Activated naive CD8-positive, alpha-beta T cell treated with anti-CD3 and anti-CD28 coated beads, Interleukin-2, amount 10 ng/mL, durations not matched to agents 7 days and 5 days (primary cell): ENCODE results near the gene MMEL1. TPM values are rescaled to one million over a fixed set of nuclear protein-coding genes. Genes with fewer than 3 reads are reported as not detected.
A peak's percentile ranks its signal among the peaks of the same experiment; 100 is the strongest.

ENCODE experiments used
- ATAC-seq: fragments of 150-1000 bp; cut with Tn5 transposase; one replicate; pipeline ENCODE4 v1.10.0; 2021; ENCODE audit warnings: low read depth, moderate library complexity
- POLR2A ChIA-PET: fragments of 350-600 bp; sonication (Branson Sonifier 250); formaldehyde crosslinking; loops from one replicate; lab custom pipeline; 2021; ENCODE audit warnings: antibody characterized with exemption; lab: Charles Lee
- DNase-seq: peaks from one replicate; pipeline ENCODE4 v3.0.0; 2021
- H3K27ac Mint-ChIP-seq: one replicate; pipeline ENCODE4 v1.8.0; 2022; ENCODE audit warnings: mild to moderate bottlenecking, mixed read lengths
- H3K27me3 Mint-ChIP-seq: one replicate; pipeline ENCODE4 v1.8.0; 2022; ENCODE audit warnings: mild to moderate bottlenecking, moderate library complexity, mixed read lengths
- H3K36me3 Mint-ChIP-seq: one replicate; pipeline ENCODE4 v1.8.0; 2021; ENCODE audit warnings: mild to moderate bottlenecking, mixed read lengths
- H3K4me1 Mint-ChIP-seq: one replicate; pipeline ENCODE4 v1.8.0; 2021; ENCODE audit warnings: mixed read lengths
- H3K4me3 Mint-ChIP-seq: one replicate; pipeline ENCODE4 v1.8.0; 2022; ENCODE audit warnings: mild to moderate bottlenecking, moderate library complexity, mixed read lengths
- H3K9me3 Mint-ChIP-seq: one replicate; pipeline ENCODE4 v1.8.0; 2021; ENCODE audit warnings: mixed read lengths
- total RNA-seq, 2 experiments: library from RNA; stranded (reverse); gene quantifications; one replicate each; pipeline ENCODE4 v1.2.3, GENCODE V29; 2021

Gene MMEL1
- total RNA-seq, 2 experiments from 2014 or later: 3.0 to 4.1 TPM

DNA sequence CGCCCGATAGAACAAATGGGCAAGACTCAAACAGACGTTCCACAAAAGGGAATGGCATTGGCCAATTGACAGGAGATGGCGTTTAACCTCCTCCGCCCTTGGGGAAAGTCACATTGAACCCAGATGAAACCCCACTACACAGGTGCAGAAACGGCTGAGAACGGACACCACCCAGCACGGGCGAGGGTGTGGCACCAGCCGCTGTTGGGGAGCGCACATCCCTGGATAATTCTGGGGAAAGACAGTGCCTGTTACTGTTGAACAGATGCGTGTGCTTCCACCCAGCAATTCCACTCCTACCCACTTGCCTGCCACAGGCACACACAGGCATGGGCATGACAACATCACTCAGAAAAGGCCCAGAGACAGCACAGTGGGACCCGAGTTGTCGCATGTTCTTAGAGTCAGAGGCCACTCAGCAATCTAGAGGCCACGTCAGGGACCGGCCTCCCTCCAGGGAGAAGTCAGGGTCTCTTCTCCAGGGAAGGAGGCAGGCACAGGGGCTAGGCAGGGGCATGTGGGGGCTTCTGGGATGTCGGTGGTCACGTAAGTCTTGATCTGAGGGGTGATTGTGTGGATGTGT lies 31.0 kb downstream of the MMEL1 start:
- ATAC-seq: no peak
- no peaks in the 10 kb centered on the region for H3K36me3 Mint-ChIP-seq
- POLR2A ChIA-PET: no interaction called here
- H3K27me3 Mint-ChIP-seq: peaks cover 3% of the 10 kb centered on the region
- no peak for DNase-seq
- no peaks in the 10 kb centered on the region for H3K4me1 Mint-ChIP-seq
- no peak overlapping the region for H3K27ac Mint-ChIP-seq
- no peaks in the 10 kb centered on the region for H3K9me3 Mint-ChIP-seq
- H3K4me3 Mint-ChIP-seq: no peak overlapping the region

DNA sequence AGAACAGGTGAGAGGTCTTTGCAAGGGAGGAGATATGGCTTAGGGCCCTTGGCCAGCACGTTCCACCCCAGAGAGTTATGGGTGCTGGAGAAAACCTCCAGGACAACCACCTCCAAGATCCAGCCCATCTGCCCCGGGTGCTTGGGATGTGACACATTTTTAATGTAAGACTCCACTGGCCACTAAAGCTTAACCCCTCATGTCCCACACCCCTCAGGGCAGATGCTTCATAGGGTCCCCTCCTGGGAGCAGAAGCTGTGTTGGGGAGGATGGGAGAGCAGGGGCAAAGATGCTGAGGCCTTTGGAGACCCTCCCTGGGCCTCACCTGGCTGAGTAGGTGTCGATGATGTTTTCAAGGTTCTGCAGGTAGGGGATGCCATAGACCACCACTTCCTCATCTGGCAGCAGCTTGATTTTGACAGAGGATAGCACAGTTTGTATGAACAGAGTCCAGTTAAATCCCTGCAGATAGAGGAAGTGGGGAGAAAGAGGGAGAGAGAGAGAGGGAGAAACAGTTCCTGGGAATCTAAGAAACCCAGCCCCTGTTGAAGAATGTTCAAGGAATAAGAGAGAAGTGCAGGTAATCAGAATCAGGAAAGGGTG lies 34.4 kb downstream of the MMEL1 start:
- ATAC-seq: no peak
- POLR2A ChIA-PET: interaction anchor here (1.4 kb wide), 1 partner anchor 12 kb away, joined by 4 read pairs; the partner anchor contains the start of gene PRXL2B
- no peak overlapping the region for H3K4me3 Mint-ChIP-seq
- peaks cover 3% of the 10 kb centered on the region for H3K27me3 Mint-ChIP-seq
- H3K27ac Mint-ChIP-seq: no peak overlapping the region
- no peaks in the 10 kb centered on the region for H3K36me3 Mint-ChIP-seq
- no peak for DNase-seq
- H3K9me3 Mint-ChIP-seq: no peaks in the 10 kb centered on the region
- H3K4me1 Mint-ChIP-seq: no peaks in the 10 kb centered on the region

DNA sequence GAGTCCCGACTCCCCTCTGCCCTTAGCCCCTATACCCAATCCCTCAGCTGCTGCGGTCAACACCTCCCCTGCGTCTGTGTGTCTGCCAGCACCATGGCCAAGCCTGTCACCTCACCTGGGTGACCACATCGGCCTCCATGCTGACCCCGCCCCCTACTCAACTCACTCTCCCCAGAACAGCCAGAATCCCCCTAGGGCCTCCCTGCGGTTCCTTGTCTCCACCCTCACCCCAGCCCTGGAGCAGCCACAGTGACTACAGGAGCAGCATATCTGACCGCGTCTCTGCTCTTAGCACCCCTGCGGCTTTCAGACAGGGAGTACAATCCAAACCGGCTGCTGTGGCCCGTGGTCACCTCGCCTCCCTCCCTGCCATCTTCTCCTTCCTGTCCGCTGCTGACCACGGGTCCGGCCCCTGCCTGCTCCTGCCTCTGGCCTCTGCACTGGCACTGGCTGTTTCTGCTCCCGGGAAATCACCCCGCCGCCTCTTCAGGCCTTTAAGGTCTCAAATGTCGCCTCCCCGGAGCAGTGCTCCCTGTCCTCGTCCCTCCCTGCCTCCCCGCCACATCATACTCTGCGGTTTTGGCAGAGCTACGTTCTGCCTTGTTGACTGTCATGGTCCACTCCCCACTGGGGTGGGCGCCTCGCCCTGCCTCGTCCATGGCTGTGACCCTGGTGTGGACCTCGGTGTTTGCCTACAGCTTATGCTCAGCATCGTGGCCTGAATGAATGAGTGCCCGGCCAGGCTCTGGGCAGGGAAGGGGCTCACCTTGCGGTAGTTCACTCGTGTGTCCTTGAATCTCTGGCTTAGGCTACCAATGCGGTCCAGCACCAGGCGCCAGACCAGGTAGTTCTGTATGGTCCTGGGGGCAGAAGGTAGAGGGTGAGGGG lies 35.1 kb downstream of the MMEL1 start:
- POLR2A ChIA-PET: interaction anchor here (1.4 kb wide), 1 partner anchor 11 kb away, joined by 4 read pairs; the partner anchor contains the start of gene PRXL2B
- no peak overlapping the region for H3K27ac Mint-ChIP-seq
- DNase-seq (no peak), ATAC-seq (no peak)
- H3K9me3 Mint-ChIP-seq: no peaks in the 10 kb centered on the region
- H3K4me1 Mint-ChIP-seq: peaks cover 2% of the 10 kb centered on the region
- no peak overlapping the region for H3K4me3 Mint-ChIP-seq
- no peaks in the 10 kb centered on the region for H3K36me3 Mint-ChIP-seq
- H3K27me3 Mint-ChIP-seq: peaks cover under 1% of the 10 kb centered on the region

DNA sequence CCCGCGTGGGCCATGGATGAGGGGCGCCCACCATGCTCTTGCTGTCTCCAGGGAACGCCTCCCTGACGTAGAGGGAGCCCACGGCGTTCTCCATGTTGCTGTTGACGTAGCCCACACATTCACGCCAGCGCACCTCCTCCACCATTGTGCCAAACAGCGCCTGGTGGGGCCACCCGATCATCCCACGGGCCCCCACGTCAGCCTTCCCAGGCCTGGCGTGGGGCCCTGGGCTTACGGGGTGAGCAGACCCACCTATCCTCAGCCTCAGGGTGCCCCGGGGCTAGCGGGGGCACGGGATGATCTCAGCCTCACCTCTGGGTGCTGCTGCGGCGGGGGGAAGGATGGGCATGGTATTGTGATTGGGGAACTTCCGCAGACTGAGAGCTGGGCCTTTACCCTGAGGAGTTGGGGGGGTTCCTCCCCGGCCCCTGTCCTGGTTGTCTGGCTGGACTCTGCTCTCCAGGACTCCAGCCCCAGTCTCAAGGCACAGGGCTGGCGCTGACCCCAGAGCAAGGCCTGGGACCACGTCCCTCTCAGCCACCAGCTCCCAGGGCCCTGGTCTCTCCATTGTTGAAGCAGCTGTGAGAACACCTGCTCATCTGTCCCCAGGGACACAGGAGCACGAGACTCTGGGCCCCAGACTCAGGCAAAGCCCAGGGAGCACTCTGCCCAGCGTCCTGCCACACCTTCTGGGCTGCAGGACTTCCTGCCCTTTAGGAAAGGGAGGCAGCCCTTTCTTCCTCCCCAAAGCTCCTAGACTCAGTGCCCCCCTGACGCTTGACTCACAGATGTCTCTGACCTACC lies 36.1 kb downstream of the MMEL1 start:
- H3K27me3 Mint-ChIP-seq: no peaks in the 10 kb centered on the region
- POLR2A ChIA-PET: interaction anchor here (1.6 kb wide), 1 partner anchor 9 kb away, joined by 3 read pairs; no protein-coding TSS in a partner anchor
- ATAC-seq (no peak), DNase-seq (no peak)
- no peaks in the 10 kb centered on the region for H3K36me3 Mint-ChIP-seq
- no peaks in the 10 kb centered on the region for H3K9me3 Mint-ChIP-seq
- H3K27ac Mint-ChIP-seq: no peak overlapping the region
- no peak overlapping the region for H3K4me3 Mint-ChIP-seq
- H3K4me1 Mint-ChIP-seq: peaks cover 3% of the 10 kb centered on the region

DNA sequence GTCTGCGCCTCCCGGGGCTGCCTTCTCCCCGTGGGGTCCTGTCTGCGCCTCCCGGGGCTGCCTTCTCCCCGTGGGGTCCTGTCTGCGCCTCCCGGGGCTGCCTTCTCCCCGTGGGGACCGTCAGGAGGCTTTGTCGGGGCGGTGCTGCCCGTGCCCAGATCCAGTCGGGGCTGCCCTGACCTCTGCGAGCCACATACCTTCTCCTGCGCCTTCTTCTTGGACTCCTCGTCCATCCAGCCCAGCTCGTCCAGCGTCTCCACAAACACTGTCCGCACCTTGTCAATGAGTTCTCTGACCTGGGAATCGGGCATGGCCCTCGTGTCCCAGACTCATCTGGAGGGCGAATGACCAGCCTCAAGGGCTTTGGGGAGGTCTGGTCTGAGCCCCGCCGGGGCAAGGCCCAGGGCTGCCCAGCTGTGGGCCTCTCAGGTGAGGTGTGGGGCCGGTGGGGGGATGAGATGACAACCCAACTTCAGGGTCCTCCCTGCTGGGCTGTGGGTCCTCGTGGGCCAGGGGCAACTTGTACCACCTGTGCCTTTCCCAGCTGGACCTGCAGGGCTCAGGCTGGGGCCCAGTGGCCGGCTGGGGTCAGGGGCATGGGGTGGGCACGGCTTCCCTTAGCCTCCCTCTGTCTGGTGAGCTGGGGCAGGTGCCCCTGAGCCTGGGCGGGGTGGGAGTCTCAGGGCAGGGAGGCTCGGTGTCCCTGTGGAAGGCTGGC lies 36.8 kb downstream of the MMEL1 start:
- Mint-ChIP-seq H3K9me3 (no peaks in the 10 kb centered on the region), H3K27ac (peak overlapping the region; percentile 51), H3K36me3 (no peaks in the 10 kb centered on the region), H3K4me1 (peaks cover 3% of the 10 kb centered on the region), H3K27me3 (no peaks in the 10 kb centered on the region), H3K4me3 (no peak overlapping the region)
- DNase-seq (no peak), ATAC-seq (no peak)
- POLR2A ChIA-PET: interaction anchor here (1.6 kb wide), 1 partner anchor 8 kb away, joined by 3 read pairs; no protein-coding TSS in a partner anchor

DNA sequence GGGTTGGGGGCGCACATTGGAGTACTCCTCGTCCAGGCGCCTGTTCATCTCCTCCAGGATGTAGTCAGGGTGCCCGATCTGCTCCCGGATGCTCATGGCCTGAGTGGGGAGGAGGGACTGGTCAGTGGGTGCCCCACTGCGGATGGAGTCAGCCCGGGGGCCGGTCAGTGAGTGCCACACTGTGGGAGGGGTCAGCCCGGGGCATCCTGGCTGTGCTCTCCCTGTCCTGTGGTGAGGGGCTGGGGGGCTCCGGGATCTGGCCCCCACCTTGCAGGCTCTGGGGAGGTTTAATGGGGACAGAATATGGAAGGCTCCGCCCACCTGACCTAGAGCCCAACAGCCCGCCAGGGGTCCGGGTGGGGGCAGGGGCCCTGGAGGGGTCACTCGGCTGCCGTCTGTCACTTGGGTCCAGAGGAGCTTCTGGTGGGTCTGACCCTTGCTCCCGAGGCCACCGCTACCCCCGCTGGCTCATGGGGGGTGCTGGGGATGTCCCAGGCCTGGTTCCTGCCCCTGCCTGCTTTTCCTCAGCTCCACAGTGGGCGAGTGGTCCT lies 37.5 kb downstream of the MMEL1 start:
- H3K36me3 Mint-ChIP-seq: no peaks in the 10 kb centered on the region
- peaks cover 3% of the 10 kb centered on the region for H3K4me1 Mint-ChIP-seq
- H3K4me3 Mint-ChIP-seq: no peak overlapping the region
- H3K27me3 Mint-ChIP-seq: no peaks in the 10 kb centered on the region
- POLR2A ChIA-PET: interaction anchor here (1.0 kb wide), 1 partner anchor 47 kb away, joined by 3 read pairs; no protein-coding TSS in a partner anchor
- H3K27ac Mint-ChIP-seq: no peak overlapping the region
- no peaks in the 10 kb centered on the region for H3K9me3 Mint-ChIP-seq
- ATAC-seq: no peak
- DNase-seq: no peak

DNA sequence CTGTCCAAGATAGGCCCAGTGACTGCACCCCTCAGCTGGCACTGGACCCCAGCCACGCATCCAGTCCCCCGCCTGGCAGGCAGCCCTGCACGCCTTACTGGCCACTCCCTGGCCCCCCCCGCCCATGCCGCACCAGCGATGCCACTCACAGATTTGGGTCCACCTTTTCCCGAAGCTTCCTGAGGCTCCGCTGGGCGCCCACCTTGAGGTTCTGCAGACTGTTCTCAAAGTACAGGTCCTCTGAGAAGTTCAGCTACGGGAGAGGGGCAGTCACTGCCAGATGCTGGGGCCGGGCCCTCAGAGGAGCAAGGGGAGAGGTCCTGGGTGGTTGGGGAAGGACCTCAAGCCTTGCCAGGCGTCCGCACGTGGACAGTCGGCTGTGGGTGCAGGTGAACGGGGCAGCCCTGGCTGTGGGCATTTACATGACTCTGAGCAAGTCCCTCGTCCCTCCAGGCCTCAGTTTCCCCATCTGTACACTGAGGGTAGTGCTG lies 38.1 kb downstream of the MMEL1 start:
- no peak overlapping the region for H3K4me3 Mint-ChIP-seq
- ATAC-seq: no peak
- H3K4me1 Mint-ChIP-seq: peaks cover 3% of the 10 kb centered on the region
- no peaks in the 10 kb centered on the region for H3K27me3 Mint-ChIP-seq
- POLR2A ChIA-PET: interaction anchor here (1.0 kb wide), 1 partner anchor 47 kb away, joined by 3 read pairs; no protein-coding TSS in a partner anchor
- no peak overlapping the region for H3K27ac Mint-ChIP-seq
- peaks cover 2% of the 10 kb centered on the region for H3K36me3 Mint-ChIP-seq
- H3K9me3 Mint-ChIP-seq: no peaks in the 10 kb centered on the region
- no peak for DNase-seq

DNA sequence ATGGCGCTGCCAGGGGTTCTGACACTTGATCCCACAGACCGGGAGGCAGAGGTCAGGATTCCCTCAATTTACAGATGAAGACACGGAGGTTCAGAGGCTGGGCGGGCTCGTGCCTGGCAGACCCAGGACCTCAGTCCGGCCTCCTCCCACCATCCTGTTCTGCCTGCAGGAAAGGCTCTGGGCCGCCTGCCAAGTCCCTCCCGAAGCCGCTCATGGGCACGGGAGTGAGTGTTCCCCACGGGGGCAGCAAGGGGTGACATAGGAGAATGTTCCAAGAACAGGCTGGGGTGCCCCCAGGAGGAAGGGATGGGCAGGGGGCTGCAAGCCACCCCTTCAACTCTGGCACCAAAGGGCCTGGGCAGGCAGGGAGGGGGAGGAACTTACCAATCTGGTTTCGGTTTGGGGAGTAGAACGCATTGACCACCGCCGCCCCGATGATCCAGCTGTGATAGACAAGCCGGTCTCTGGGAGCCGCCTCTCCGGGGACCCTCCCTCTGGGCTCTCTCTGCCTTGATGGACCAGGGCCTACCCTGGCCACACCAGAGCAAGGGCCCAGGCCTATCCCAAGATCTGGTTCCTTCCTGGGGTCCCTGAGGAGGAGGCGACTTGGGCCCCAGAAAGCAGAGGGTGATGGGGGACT lies 38.7 kb downstream of the MMEL1 start:
- H3K4me3 Mint-ChIP-seq: no peak overlapping the region
- no peaks in the 10 kb centered on the region for H3K9me3 Mint-ChIP-seq
- peaks cover 2% of the 10 kb centered on the region for H3K36me3 Mint-ChIP-seq
- H3K4me1 Mint-ChIP-seq: peaks cover 3% of the 10 kb centered on the region
- POLR2A ChIA-PET: interaction anchor here (1.0 kb wide), 1 partner anchor 46 kb away, joined by 3 read pairs; no protein-coding TSS in a partner anchor
- no peak for DNase-seq
- no peaks in the 10 kb centered on the region for H3K27me3 Mint-ChIP-seq
- H3K27ac Mint-ChIP-seq: no peak overlapping the region
- no peak for ATAC-seq

DNA sequence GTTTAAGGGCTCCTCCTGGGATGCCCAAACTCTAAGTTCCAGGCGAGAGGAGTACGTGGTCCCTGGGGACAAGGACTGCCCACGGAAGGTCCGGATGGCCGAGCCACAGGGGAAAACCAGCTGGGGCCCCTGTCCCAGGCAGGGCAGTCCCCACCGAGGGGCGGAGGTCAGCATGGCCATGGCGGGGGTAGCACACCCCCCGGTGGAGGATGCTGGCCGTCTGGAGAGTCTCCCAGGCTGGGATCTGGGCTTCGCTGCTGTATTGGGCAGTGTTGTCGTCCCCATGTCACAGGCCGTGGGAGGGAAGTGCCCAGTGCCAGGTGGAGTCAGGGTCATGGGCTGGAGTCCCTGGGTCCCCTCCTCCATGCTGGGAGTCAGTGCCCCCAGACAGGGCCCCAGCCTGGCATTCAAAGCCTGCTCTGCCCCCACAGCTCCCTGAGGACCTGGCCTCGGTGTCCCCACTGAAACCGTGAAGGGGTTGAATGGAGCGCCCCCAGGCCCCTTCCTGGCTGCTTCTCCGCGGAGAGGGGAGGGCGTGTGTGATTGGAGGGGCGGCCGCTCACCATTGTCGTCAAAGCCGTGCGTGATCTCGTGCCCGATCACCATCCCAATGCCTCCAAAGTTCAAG lies 39.5 kb downstream of the MMEL1 start:
- H3K4me3 Mint-ChIP-seq: no peak overlapping the region
- peak; percentile 32 for DNase-seq
- POLR2A ChIA-PET: no interaction called here
- no peak overlapping the region for H3K27ac Mint-ChIP-seq
- H3K4me1 Mint-ChIP-seq: peaks cover 3% of the 10 kb centered on the region
- ATAC-seq: no peak
- no peaks in the 10 kb centered on the region for H3K9me3 Mint-ChIP-seq
- no peaks in the 10 kb centered on the region for H3K27me3 Mint-ChIP-seq
- peaks cover 2% of the 10 kb centered on the region for H3K36me3 Mint-ChIP-seq

DNA sequence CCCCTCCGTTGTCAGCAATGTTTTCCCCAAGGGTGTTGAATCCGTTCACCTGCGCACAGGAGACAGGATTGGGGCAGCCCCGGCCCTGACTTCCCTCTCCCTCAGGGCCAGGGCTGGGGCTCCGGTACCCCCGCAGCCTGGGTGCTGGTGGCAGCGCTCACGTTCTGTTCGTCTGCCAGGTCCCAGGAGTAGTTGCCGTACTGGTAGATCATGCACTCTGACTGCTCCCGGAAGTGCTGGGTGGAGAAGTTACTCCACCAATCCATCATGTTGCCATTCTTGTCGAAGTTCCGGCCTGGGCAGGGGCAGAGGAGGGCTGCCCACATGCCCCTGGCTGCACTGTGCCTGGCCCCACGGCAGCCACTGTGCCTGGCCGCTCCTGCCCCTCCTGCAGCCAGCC lies 40.1 kb downstream of the MMEL1 start:
- peak overlapping the region; percentile 78 for H3K27ac Mint-ChIP-seq
- ATAC-seq: peak; percentile 53
- no peaks in the 10 kb centered on the region for H3K27me3 Mint-ChIP-seq
- peak overlapping the region; percentile 73 for H3K4me3 Mint-ChIP-seq
- H3K9me3 Mint-ChIP-seq: no peaks in the 10 kb centered on the region
- peaks cover 3% of the 10 kb centered on the region for H3K4me1 Mint-ChIP-seq
- H3K36me3 Mint-ChIP-seq: peaks cover 2% of the 10 kb centered on the region
- DNase-seq: peak; percentile 31
- POLR2A ChIA-PET: no interaction called here

DNA sequence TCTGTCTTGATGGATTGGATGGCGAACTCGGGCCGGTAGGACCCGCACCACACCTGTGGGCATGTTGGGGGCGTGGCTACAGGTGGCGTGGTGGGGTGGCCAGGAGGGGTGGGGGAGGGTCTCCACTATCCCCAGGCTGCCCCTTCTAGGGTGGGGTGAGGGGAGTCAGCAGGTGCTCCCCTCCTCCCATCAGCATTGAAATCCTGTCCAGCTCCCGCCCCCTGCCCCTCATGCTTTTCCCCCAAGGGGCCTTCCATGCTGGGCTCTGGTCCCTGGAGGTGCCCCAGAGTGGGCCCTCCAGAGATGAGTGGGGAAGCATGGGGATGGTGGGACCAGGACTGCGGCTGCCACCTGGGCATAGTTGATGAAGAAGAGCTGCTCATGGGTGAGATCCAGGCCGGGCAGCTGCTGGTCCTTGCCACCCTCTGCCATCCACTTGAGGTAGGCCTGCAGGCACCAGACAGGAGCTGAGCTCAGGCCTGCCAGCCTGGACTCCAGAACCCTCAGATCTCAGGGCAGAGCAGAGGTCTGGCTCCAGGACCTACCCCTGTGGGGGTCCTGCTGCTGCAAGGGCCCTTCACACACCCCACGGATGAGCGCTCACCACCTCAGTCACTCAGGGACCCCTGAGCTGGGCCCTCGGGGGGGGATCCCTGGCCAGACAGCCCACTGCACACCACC lies 41.1 kb downstream of the MMEL1 start:
- H3K4me1 Mint-ChIP-seq: peaks cover 5% of the 10 kb centered on the region

More for the DNA sequence above, 41.1 kb downstream of the MMEL1 start:
- H3K36me3 Mint-ChIP-seq: peaks cover 2% of the 10 kb centered on the region
- H3K27me3 Mint-ChIP-seq: no peaks in the 10 kb centered on the region
- POLR2A ChIA-PET: no interaction called here
- H3K27ac Mint-ChIP-seq: peak overlapping the region; percentile 34
- H3K9me3 Mint-ChIP-seq: no peaks in the 10 kb centered on the region
- DNase-seq (peak; percentile 30), ATAC-seq (no peak)
- H3K4me3 Mint-ChIP-seq: no peak overlapping the region
